DMS 273 treated with DMSO at 0.1 percent for 48 hours (cell line): ENCODE results near the gene PXMP2.
"Not testable (repeated sequence)": the region's sequence is repeated elsewhere in the genome, so short reads cannot be mapped to it uniquely, and the experiment has no call there.

Experiments
- DNase-seq: peaks from one replicate; lab custom pipeline; 2025; lab: John Stamatoyannopoulos, UW

Gene PXMP2

DNA sequence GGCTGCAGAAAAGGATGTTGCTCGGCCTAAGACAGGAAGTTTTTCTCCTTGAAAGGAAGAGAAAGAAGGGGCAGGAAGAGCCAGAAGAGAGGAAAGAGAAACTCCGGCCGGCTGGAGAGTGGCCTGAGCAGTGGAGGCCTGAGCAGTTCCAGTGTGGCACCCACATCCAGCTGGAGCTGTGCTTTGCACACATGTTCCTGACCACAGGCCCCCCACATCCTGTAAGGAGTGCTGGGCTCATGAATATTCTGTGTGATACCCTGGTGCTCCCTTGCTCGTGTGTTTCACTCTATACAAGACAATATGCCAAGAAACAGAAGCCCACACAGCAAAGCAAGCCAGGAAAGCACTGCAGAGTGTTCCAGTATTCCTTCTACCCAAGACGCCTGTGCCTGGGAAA, 27.3 kb upstream of the PXMP2 start:
- DNase-seq, result no peak

DNA sequence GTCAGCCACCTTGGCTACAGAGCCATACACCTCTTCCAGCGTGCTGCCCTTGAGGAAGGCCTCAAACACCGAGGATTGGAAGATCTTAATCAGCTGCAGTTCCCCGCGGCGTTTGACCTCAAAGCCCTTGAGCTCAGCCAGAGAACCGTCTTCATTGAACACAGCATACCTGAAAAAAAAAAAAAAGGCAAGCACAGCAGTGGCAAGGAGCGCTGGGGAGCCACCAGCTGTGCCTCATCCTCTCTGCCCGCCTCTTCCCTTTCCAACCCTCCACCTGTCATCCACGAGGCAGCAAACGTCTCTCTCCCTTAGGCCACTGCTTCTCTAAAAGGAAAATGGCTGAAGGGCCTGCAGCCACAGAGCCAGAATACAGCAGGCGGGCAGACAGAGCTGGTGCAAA, 26.4 kb upstream of the PXMP2 start:
- DNase-seq, result no peak

DNA sequence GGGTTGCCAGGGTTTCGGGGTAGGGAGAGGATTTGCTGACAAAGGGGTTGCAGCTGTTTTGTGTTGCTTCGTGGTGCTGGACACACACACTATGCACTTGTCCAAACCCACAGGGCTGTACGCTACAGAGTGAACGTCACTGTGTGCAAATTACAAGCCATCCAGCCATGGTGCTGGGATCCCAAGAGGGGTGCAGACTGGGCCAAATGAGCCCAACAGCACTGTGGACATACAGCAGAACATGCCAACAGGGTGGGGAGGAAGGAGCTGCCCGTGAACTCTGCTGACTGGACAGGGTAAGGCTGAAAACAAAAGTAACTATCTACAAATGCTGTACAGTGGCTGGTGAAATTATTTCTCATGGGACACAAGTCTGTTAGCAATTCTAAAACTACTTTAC, 25.4 kb upstream of the PXMP2 start:
- DNase-seq, result no peak

DNA sequence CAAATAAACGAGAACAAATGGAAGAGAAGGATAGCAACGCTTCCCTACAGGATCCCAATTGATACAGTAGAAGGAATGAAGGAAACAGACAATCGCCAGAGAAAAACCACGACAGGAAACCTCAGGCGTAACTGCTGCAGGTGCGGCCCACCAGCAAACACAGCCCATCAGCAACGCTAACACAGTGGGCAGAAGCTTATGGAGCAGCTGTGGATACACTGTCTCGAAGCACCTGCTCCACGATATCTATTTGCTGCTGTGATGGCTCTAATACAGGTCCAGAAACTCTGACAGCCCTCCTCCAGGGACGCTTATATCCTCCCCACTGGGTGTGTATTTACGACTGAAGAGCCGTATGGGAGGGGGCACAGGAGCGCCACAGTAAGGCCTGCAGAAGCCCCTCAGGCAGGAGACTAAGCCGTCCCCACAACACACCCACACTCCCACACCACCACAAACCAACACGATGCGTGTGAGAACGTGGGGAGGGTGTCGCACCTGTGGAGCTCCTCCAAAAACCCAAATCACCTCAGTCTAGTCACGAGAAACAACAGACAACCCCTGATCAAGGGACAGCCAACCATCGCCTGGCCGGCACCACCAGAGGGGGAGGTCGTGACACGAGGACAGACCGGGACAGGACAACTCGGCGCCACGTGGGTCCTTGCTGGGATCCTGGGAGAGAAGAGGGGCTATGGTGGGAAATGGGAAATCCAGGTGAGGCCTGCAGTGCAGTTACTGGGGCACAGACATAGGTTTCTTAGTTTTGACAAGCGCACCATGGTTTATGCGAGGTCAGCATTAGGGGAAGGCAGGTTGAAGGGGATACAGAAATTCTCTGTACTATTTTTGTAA, 24.3 kb upstream of the PXMP2 start:
- DNase-seq, result no peak

DNA sequence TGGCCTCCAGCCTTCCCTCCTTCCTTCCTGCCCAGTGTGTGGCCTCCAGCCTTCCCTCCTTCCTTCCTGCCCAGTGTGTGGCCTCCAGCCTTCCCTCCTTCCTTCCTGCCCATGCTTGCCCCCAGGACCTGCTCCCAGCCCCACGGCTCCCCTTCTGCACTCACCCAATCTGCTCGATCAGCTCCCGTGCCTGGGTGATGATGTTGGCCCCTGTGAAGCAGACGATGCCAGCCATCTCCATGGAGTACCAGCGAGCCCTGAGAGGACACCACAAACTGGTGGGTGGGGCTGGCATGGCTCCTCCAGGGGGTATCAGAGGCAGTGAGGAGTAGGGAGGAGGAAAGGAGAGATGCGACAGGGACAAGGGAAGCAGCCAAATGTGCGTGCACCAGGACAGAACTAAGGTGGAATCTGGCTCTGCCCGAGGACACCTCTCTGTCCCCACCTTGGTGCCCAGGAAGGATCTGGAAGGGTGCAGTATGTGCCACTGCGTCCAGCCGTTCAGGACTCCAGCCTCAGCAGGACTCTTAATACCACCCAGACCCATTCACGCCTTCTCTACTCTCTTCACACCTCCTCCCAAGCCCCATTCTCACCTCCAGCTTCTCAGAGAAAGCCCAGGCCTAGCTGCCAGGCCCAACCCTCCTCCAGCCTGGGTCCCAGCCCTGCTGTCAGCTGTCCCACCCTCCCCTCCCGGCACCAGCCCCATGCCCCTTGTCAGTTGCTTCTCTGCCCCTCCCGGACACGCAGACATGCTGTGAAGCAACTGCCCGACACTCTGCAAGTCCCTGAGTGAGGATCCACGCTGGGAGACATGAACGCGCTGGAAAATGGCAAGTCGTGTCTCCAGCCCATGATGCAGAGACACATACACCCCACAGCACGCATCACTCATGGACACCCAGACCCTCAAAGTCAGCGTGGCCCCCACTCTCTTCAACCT, 22.9 kb upstream of the PXMP2 start:
- DNase-seq, result no peak

DNA sequence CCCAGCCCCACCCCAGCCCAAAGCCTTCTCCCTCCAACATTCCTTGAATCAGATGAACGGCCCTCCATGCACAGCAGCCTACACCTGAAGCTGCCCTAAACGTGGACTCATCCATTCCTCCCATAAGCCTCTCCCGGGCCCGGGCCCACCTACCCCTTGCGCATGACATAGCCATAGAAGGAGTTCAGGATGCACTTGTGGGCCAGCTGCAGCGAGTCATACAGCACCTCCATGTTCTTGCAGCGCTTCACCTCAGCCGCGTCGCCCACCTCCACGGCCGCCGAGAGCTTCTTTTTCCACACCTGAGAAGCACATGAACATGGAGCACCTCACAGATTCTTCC, 22.3 kb upstream of the PXMP2 start:
- DNase-seq, result no peak

DNA sequence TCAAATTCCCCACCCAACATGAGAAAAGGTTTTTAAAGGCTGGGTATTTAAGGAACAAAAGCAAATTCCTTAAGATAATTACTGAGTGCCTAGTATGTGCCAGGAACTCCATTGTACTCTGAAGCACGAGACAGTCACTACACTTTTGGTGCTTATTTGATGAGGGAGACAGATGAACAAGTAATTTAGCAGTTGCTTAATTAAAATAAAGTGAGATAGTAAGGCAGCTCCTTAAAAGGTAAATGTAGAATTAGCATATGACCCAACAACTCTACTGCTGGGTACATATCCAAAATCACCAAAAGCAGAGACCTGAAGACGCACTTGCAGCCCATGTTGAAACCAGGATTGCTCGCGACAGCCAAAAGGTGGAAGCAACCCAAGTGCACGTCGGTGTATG, 21.6 kb upstream of the PXMP2 start:
- DNase-seq, result no peak

DNA sequence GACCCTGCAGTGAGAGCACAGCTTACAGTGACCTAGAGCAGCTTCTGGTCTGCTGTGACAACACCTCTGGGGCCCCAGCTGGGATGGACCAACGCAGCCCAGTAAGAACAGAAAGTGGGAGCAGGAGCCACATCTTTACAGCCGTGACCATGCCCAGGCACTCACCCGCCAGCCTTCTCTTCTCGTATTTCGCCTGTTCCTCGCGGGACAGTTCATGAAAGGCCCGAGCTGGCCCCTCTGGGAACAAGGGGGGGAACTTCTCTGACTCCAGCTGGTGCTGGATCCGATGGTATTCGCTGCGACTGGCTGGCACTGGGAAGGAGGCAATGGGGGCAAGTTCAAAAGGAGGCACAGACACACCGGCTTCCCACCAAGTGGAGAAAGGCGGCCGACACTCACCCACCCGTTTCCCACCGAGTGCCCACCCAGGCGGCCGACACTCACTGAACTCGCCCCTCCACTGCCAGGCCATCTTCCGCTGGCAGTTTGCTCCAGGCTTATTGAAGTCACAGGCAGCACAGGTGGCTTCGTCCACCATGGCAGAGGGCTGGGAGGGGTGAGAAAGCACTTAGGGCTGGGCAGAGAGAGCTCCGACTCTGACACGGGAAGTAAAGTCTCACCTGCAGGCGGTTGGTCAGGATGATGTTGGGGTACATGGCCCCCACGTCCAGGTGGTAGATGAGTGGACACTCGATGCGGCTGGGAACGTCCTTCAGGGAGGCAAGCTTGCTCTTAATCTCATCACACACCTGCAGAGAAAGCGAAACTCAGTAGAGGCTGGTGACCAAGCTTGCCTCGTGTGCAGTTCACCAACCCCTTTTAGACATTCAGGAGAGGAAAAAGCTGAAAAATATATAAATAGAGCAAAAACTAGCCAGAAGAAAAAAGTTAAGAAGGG, 18.9 kb upstream of the PXMP2 start:
- DNase-seq, result no peak

DNA sequence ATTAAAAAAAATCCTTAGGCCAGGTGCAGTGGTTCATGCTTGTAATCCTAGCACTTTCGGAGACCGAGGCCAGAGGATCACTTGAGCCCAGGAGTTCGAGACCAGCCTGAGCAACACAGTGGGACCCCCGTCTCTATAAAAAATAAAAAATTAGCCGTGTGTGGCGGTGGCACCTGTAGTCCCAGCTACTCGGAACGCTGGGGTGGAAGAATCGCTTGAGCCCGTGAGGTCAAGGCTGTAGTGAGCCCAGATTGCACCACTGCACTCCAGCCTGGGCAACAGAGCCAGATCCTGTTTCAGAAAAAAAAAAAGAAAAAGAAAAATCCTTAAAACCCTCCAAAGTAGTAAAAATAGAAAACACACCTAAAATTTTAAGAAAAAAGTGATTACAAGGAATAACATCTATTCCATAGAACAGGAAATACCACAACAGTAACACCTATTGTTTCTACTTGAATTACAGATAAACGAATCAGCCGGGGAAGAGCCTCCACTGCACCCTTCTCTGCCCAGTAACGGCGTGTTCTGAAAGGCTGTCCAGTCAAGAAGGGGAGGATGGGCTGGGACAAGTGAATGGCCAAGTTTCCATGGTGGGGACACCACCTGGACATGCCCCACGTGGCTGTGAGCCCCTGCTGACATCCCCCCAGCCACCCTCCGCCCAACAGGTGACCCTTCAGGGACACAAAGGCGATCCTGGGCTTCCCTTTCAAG, 18.1 kb upstream of the PXMP2 start:
- no peak for DNase-seq

DNA sequence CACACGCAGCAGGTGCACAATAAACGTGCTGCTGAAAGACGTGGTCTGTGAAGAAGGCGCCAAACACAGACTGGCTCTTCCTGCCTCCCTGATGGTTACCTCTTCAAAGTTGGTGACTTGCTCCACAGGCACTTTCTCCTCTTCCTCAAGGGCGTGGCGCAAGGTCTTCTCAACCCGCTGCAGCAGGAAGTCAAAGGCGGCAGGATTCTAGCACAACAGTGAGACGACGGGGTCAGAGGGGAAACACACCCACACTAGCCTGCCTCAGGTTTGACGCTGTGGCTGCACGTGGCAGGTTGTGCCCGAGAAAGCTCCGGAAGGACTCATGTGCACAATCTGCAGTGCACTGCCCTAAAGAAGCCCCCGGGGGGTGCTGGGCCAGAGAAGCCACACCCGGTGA, 15.3 kb upstream of the PXMP2 start:
- DNase-seq, result no peak

DNA sequence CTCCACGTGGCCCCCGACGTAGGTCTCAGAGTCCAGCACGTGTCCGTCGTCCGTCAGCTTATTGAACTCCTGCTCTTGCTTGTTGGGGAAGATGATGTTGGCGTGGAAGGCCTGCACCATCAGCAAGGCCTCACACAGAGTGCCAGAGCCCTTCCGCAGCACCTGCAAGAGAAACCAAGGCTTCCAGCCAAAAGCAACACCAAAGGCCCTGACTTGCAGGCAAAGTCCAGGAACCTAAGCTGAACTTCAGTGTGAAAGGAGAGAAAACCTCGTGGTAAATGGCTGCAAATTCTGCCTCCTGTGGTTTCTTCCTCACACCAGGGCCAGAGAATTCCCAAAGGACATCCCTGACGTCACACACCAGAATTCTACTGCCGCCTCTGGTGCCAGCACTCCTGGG, 14.7 kb upstream of the PXMP2 start:
- DNase-seq, result no peak

DNA sequence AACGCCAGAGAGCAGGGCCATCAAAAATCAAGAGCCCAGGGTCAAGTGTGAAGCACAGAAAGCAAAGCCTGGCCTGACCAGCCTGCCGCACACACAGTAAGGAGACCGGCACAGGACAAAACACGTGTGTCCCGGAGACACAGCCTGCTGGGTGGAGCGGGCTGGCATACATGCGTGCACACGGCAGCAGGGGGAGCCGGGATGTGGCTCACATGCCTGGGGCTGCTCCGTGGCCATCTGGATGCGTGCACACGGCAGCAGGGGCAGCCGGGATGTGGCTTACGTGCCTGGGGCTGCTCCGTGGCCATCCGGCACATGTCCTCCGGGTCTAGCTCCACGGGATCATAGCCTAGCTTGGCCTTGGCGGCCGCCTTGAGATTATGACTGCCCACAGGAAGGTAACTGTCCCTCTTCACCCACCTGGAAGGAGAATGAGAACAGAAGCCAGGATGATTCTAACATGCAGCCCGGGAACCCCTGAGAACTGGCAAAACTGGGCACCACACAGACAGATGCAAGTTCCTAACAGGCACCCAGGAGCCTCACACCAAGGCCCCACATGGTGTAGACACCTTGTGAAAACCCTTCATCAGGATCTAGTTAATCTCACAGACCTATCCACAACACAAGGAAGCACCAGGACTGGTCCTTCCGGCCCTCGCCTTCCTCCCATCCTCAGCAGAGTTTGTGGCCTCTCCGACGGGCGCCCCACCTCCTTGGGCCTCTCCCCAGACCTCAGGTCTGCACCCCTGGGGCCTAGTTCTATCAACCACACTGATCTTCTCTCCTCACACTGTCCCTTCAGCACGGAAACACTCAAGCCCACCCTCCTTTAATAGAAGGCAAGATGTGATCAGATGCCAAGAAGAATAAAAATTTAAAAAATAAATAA, 13.9 kb upstream of the PXMP2 start:
- DNase-seq, result no peak

DNA sequence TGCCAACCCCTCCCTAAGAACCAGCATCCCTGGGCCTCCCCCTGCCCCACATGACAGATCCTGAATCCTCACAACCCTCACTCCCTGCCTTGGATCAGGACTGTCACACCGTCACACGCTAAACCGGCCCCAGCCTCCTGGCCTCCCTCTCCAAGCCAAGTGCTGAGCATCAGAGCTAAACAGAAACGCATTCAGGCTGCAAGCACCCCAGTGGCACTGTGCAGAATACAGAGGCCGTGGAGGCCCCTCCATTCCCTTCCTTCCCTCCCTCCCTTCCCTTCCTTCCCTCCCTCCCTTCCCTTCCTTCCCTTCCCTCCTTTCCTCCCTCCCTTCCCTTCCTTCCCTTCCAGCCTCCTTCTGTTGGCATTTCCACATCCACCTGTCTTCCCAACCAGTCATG, 12.8 kb upstream of the PXMP2 start:
- DNase-seq, result no peak

DNA sequence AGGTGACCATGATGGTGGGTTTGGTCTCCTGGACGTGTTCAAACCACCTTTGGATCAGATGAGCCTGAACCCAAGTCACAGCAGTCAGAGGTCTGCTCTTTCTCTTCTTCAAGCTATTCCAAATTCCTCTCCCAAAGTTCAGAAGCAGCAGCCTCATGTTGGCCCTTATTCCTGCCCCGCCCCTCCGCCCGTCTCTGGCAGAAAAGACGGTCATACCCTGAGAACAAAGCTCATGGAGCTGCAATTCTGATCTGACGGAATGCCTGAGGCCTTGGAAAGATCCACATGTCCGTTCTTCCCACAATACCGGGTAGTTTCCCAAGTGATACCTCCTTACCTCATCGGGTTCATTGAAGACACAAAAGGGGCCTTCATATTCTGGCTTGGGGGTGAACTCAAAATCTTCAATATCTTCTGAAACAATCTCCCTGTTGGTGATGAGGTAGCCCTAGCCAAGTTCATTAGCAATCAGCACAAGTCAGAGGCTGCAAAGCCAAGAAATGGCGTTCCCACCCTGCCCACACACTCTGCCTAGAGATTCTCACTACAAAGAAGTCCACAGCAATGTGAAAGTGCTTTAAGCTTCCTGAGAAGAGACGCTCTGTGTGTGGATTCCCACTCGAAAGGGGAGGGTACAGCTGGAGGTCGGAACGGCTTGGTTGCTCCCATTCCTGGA, 11.5 kb upstream of the PXMP2 start:
- DNase-seq, result no peak

DNA sequence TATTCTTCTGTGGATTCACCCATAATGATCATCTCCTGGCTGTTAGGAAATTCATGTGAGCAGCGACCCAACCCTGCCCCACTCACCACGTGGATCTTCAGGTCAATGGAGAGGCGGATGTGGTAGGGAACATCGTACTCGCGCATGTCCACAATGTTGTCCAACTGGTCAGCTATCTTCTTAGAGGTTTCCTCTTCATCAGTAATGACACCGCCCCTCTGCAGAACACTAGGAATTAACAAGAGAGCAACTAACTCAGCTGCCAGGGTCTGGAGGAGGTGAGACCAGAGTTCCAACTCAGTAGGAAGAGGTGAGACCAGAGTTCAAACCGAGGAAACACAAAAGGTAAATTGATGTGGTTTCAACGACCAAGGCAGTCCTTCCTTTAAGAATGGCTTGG, 9.9 kb upstream of the PXMP2 start:
- no peak for DNase-seq

DNA sequence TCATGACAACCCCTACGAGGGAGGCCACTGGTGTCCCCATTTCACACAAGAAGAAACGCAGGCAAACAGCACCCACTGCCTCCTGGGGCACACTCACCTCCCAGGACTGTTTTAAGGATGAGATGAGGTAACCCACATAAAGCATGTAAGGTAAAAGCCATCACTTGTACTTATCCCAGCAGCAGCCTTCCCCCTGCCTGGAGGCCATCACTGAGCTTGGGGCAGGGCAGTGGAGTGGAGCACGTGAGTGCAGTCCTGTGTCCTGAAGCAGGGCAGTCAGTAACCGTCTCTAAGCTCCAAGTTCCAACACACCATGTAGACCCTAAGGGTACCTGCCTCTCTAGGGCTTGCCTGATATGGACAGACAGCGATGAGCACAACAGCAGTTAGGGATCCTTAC, 2.0 kb upstream of the PXMP2 start:
- DNase-seq, result no peak

DNA sequence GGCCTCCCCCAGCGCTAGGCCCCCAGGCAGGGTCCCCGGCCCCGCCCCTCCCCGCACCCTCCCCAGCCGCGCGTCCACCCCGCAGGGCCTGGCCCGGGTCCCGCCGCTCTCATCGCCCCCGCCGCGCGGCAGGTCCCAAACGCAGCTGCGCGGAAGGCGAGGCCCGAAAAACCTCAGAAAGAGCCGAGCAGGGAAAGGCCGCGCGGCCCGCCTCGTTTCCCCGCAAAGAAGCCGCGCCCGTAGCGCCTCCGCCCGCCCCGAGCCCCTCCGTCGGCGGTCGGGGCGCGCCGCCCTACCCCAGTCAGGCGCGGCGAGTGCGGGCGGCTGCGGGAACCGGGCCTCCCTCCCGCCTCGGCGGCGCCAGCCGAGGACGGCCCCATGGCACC, 569 bp upstream of the PXMP2 start:
- DNase-seq, result no peak

DNA sequence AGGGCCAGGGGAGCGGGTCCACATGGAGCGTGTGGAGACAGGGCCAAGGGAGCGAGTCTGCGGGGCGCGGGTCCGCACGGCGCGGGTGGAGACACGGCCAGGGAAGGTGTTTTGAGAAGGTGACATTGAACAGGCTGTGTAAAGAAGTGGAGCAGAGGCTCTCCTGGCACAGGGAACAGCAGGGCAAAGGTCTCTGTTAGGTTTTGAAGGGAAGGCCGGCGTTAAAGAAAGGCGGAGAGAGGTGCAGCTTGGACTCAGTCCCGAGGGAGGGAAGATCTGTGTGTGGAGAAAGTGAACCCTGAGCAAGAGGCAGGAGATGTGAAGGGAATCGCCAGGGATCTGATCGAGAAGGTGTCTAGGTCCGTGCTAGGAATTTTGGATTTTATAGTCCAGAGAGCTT, 1.8 kb downstream of the PXMP2 start:
- no peak for DNase-seq

DNA sequence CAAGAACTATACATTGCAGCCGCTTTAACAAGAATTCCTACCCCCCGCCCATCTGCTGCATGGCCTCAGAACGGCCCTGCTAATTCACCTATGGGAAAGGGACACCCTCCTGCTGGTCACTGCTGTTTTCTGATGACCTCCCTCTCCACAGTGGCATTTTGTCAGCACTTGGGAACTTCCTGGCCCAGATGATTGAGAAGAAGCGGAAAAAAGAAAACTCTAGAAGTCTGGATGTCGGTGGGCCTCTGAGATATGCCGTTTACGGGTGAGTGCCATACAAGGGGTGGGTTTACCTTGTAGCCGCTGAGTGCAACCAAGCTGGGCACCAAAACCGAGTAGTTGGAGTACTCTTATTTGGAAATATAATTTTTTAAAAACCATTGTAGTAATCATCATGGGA, 2.7 kb downstream of the PXMP2 start:
- DNase-seq, result no peak

DNA sequence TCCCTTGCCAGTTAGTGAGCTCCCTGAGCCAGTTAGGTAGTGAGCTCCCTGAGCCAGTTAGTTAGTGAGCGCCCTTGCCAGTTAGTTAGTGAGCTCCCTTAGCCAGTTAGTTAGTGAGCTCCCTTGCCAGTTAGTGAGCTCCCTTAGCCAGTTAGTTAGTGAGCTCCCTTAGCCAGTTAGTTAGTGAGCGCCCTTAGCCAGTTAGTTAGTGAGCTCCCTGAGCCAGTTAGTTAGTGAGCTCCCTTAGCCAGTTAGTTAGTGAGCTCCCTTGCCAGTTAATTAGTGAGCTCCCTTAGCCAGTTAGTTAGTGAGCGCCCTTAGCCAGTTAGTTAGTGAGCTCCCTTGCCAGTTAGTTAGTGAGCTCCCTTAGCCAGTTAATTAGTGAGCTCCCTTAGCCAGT, 4.6 kb downstream of the PXMP2 start:
- DNase-seq, result not testable (repeated sequence)
